ENCODE measurements around the gene DISC1.

GRCh38 chr1:231688989-231689388, 62.4 kb downstream of the DISC1 start:
- TF ChIP-seq CTCF (IDR thresholded peaks at IDR 0.05; ENCODE audit: low read length) (no peak), EZH2 (IDR thresholded peaks at IDR 0.05; ENCODE audit: borderline replicate concordance, low read length) (no peak)

Data from OCI-LY1 (cell line).